Hepatocyte (in vitro differentiated cells): ENCODE measurements around the gene CTSC. TPM values are rescaled to one million over a fixed set of nuclear protein-coding genes. Genes with fewer than 3 reads are reported as not detected.

Source experiments
- DNase-seq: peaks from one replicate; pipeline ENCODE4 v3.0.0-alpha.2; 2016; ENCODE audit warnings: low spot score
- H2AFZ ChIP-seq: fragments of 200-600 bp; sonication (generic); 2 replicates; pipeline ENCODE4 v1.6.0; 2016; ENCODE audit warnings: antibody characterized with exemption, mild to moderate bottlenecking
- H3K27ac ChIP-seq: fragments of 200-600 bp; sonication (generic); 2 replicates; pipeline ENCODE4 v1.5.1; 2016; ENCODE audit warnings: mild to moderate bottlenecking
- H3K27me3 ChIP-seq: fragments of 200-600 bp; sonication (generic); 2 replicates; pipeline ENCODE4 v1.6.1; 2016
- H3K36me3 ChIP-seq: fragments of 200-600 bp; sonication (generic); replicated peaks from 2 replicates; pipeline ENCODE4 v1.5.1; 2016; ENCODE audit warnings: low read depth; ENCODE audit not compliant: insufficient read depth
- H3K4me1 ChIP-seq: fragments of 200-600 bp; sonication (generic); 2 replicates; pipeline ENCODE4 v1.5.1; 2016; ENCODE audit warnings: mild to moderate bottlenecking, moderate library complexity; ENCODE audit not compliant: insufficient read depth
- H3K4me2 ChIP-seq: fragments of 200-600 bp; sonication (generic); 2 replicates; pipeline ENCODE4 v1.6.0; 2016
- H3K4me3 ChIP-seq: fragments of 200-600 bp; sonication (generic); 2 replicates; pipeline ENCODE4 v1.5.1; 2016; ENCODE audit warnings: mild to moderate bottlenecking
- H3K79me2 ChIP-seq: fragments of 200-600 bp; sonication (generic); 2 replicates; pipeline ENCODE4 v1.6.0; 2017; ENCODE audit warnings: mild to moderate bottlenecking
- H3K9me2 ChIP-seq: fragments of 200-600 bp; sonication (generic); replicated peaks from 2 replicates; pipeline ENCODE4 v1.6.0; 2017; ENCODE audit warnings: mild to moderate bottlenecking; ENCODE audit not compliant: insufficient read depth
- H3K9me3 ChIP-seq: fragments of 200-600 bp; sonication (generic); 2 replicates; pipeline ENCODE4 v1.5.1; 2016; ENCODE audit warnings: low read depth, mild to moderate bottlenecking
- H4K20me1 ChIP-seq: fragments of 200-600 bp; sonication (generic); 2 replicates; pipeline ENCODE4 v1.6.0; 2016; ENCODE audit warnings: mild to moderate bottlenecking; ENCODE audit not compliant: insufficient read depth, poor library complexity, severe bottlenecking
- EZH2 ChIP-seq: fragments of 200-600 bp; sonication (generic); IDR thresholded peaks from 2 replicates; pipeline ENCODE4 v1.6.1; 2016; ENCODE audit warnings: antibody characterized with exemption, mild to moderate bottlenecking, borderline replicate concordance
- EZH2phosphoT487 ChIP-seq: fragments of 200-600 bp; sonication (generic); IDR thresholded peaks from one replicate; pipeline ENCODE4 v1.6.1; 2018; ENCODE audit warnings: antibody characterized with exemption, mild to moderate bottlenecking, low read depth, moderate library complexity; ENCODE audit not compliant: unreplicated experiment, severe bottlenecking
- WGBS: methylation state at CpG from one replicate; pipeline ENCODE4 v1.1.6; 2016; ENCODE audit warnings: low lambda C conversion rate; ENCODE audit errors: missing lambda C conversion rate; 5-methylcytosine and 5-hydroxymethylcytosine counted together
- polyA plus RNA-seq: library from polyadenylated mRNA; unstranded; fragments of >200 nt; fragmentation: Nextera tagmentation; extraction: Ambion mirVana; gene quantifications from 2 replicates; pipeline ENCODE4 v1.2.1, GENCODE V29; 2016
- total RNA-seq: library from RNA; depleted of rRNA; stranded (reverse); fragments of >200 nt; gene quantifications from 2 replicates; pipeline ENCODE4 v1.2.3, GENCODE V29; 2014
- TF ChIP-seq, protein P1 (sequence below): fragments of 200-600 bp; sonication (generic); IDR thresholded peaks from 2 replicates; pipeline ENCODE4 v1.5.1; 2016; ENCODE audit warnings: antibody characterized with exemption, mild to moderate bottlenecking; ENCODE audit not compliant: poor library complexity

CTSC gene
- total and polyA plus RNA-seq, 2 experiments from 2014 or later = 178 to 187 TPM

DNA sequence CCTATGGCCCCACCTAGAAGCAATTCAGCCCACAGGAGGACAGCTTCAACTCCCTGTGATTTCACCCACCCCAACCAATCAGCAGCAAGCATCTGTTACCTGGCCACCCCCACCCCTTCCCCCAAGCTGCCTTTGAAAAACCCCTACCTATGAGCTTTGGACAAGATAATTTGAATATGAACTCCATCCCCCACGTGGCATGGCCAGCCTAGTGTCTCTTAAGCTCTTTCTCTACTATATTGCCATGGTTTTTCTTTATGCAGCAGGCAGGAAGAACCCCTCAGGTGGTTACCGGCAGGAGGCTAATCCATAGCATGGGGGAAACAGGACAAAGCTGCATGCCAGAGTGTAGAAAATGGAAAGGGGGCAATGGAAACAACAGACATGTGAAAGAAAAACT, 29.0 kb downstream of the CTSC start:
- WGBS = 41% methylated on average over 2 of the region's 2 CpGs
- no peaks in the 10 kb centered on the region for H3K36me3 ChIP-seq
- H3K9me2 ChIP-seq = no peaks in the 10 kb centered on the region
- no peak overlapping the region for H3K4me2 ChIP-seq
- no peak overlapping the region for H3K27ac ChIP-seq
- H3K4me3 ChIP-seq = no peak overlapping the region
- no peak for DNase-seq
- no peaks in the 10 kb centered on the region for H3K27me3 ChIP-seq
- no peaks in the 10 kb centered on the region for H3K9me3 ChIP-seq
- H3K79me2 ChIP-seq = peaks cover 2% of the 10 kb centered on the region
- H3K4me1 ChIP-seq = no peaks in the 10 kb centered on the region
- H4K20me1 ChIP-seq = no peaks in the 10 kb centered on the region
- TF ChIP-seq EZH2phosphoT487 = no peak
- no peak for TF ChIP-seq EZH2
- TF ChIP-seq, protein P1, sequence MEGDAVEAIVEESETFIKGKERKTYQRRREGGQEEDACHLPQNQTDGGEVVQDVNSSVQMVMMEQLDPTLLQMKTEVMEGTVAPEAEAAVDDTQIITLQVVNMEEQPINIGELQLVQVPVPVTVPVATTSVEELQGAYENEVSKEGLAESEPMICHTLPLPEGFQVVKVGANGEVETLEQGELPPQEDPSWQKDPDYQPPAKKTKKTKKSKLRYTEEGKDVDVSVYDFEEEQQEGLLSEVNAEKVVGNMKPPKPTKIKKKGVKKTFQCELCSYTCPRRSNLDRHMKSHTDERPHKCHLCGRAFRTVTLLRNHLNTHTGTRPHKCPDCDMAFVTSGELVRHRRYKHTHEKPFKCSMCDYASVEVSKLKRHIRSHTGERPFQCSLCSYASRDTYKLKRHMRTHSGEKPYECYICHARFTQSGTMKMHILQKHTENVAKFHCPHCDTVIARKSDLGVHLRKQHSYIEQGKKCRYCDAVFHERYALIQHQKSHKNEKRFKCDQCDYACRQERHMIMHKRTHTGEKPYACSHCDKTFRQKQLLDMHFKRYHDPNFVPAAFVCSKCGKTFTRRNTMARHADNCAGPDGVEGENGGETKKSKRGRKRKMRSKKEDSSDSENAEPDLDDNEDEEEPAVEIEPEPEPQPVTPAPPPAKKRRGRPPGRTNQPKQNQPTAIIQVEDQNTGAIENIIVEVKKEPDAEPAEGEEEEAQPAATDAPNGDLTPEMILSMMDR = no peak
- H2AFZ ChIP-seq = no peak overlapping the region

DNA sequence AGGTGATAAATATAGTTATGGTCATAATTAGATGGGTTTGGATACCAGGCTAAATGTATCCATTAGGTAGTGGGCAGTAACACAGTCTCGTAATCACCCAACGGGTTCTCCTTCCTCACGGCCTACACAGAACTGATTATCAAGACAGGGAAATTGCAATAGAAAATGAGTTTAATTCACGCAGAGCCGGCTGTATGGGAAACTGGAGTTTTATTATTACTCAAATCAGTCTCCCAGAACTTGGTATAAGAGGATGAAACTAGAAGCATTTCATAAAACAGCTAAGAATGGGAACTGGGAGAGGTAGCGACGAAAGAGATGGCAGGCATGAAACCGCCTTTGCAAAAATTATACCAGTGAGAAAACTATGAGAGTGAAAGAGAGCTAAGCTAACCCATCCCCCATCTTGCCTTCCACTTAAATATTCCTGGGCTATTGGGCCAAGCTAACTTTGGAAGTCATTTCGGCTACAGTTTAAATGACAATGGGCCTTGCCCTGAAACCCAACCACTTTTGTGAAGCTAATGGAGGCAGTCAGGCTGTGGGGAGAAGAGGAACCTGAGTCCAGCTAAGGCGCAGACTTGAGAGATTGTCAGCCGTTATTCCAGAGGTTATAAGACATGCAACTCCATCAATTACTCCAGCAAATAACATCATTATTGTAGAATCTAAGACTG, 29.6 kb downstream of the CTSC start:
- H3K4me1 ChIP-seq = no peaks in the 10 kb centered on the region
- no peaks in the 10 kb centered on the region for H4K20me1 ChIP-seq
- no peak overlapping the region for H2AFZ ChIP-seq
- no peak overlapping the region for H3K4me2 ChIP-seq
- no peaks in the 10 kb centered on the region for H3K9me2 ChIP-seq
- H3K4me3 ChIP-seq = no peak overlapping the region
- TF ChIP-seq, protein P1 = no peak
- no peak for TF ChIP-seq EZH2
- no peak for TF ChIP-seq EZH2phosphoT487
- H3K36me3 ChIP-seq = no peaks in the 10 kb centered on the region
- H3K9me3 ChIP-seq = no peaks in the 10 kb centered on the region
- DNase-seq = no peak
- no peaks in the 10 kb centered on the region for H3K79me2 ChIP-seq
- no peak overlapping the region for H3K27ac ChIP-seq
- H3K27me3 ChIP-seq = no peaks in the 10 kb centered on the region
- 94% methylated on average over 11 of the region's 11 CpGs for WGBS

DNA sequence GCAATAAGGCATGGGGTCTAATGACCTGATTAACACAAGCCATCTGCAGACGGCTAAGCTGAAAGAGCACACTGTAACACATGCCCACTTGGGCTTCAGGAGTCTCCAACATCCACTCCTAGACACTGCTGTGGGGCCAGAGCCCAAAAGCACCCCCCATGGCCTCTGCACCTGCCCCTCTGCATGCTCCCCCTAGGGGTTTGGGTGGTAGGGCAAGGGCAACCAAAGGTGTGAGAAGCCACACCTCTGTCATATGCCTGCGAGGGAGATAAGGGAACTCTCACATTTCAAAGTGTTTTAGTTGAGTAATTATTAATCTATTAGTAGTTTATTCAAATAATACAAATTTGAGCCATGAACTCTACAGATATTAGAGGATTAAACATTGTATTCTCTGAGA, 30.8 kb downstream of the CTSC start:
- Histone ChIP-seq H3K4me1 (no peaks in the 10 kb centered on the region), H3K9me3 (no peaks in the 10 kb centered on the region), H3K4me2 (no peak overlapping the region), H4K20me1 (no peaks in the 10 kb centered on the region), H3K79me2 (no peaks in the 10 kb centered on the region), H3K27me3 (no peaks in the 10 kb centered on the region), H3K36me3 (no peaks in the 10 kb centered on the region), H3K4me3 (no peak overlapping the region), H3K9me2 (no peaks in the 10 kb centered on the region), H3K27ac (no peak overlapping the region), H2AFZ (no peak overlapping the region)
- no peak for DNase-seq
- 91% methylated on average over 2 of the region's 2 CpGs for WGBS
- TF ChIP-seq EZH2 (no peak), EZH2phosphoT487 (no peak)
- TF ChIP-seq, protein P1 = no peak
